ENCODE results near the gene SUMO3.

The SUMO3 gene

GRCh38 chr21:44762221-44763049 is 55.4 kb downstream of the SUMO3 start:
- no peak for DNase-seq (ENCODE audit: extremely low read depth in 1 of 2, low read depth in 1 of 2)

GRCh38 chr21:44761747-44762208 is 56.1 kb downstream of the SUMO3 start:
- no peak for DNase-seq (ENCODE audit: extremely low read depth in 1 of 2, low read depth in 1 of 2)

- DNase-seq (ENCODE audit: extremely low read depth in 1 of 2, low read depth in 1 of 2): no peak
These were observed 56.7 kb downstream of the SUMO3 start for GRCh38 chr21:44761011-44761729.

GRCh38 chr21:44760376-44760775 is 57.5 kb downstream of the SUMO3 start:
- DNase-seq (ENCODE audit: extremely low read depth in 1 of 2, low read depth in 1 of 2): no peak

- no peak for DNase-seq (ENCODE audit: extremely low read depth in 1 of 2, low read depth in 1 of 2)
These were observed 58.1 kb downstream of the SUMO3 start for GRCh38 chr21:44759628-44760285.

GRCh38 chr21:44758781-44759627 is 58.9 kb downstream of the SUMO3 start:
- no peak for DNase-seq (ENCODE audit: extremely low read depth in 1 of 2, low read depth in 1 of 2)

GRCh38 chr21:44758141-44758561 is 59.7 kb downstream of the SUMO3 start:
- no peak for DNase-seq (ENCODE audit: extremely low read depth in 1 of 2, low read depth in 1 of 2)

- no peak for DNase-seq (ENCODE audit: extremely low read depth in 1 of 2, low read depth in 1 of 2)
These were observed 60.1 kb downstream of the SUMO3 start for GRCh38 chr21:44757731-44758130.

- no peak for DNase-seq (ENCODE audit: extremely low read depth in 1 of 2, low read depth in 1 of 2)
These were observed 61.3 kb downstream of the SUMO3 start for GRCh38 chr21:44756423-44757185.
